HL-60/S4 treated with retinoic acid at 250 ng/mL for 4 days and 3 days (cell line): ENCODE results near the gene MYO5B.

Experiments
- in situ Hi-C: fragments of 300-500 bp; cut with MboI; formaldehyde crosslinking; loops from 2 replicates; pipeline ENCODE4 v1.7.0; 2022; ENCODE audit warnings: low sequenced_read_pairs

Gene MYO5B

GRCh38 chr18:50030146-50030545 lies 164.8 kb downstream of the MYO5B start:
- in situ Hi-C loops, result no loop called here

DNA sequence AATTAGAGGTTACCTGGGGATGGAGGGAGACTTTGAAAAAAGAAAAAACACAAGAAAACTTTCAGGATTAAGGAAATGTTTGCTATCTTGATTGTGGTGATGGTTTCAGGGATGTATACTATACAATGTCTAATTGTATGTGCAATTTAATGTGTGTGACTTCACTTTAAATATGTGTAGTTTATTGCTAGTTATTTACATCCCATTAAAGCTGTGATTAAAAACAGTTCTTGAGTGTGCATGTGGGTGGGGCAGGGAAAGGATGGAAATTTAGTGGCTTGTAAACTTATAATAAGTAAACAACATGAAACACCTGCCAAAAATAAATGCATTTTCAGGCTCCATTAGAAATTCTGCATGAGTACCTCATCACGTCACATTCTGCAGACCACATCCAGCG lies 167.0 kb downstream of the MYO5B start:
- in situ Hi-C loops, result no loop called here

DNA sequence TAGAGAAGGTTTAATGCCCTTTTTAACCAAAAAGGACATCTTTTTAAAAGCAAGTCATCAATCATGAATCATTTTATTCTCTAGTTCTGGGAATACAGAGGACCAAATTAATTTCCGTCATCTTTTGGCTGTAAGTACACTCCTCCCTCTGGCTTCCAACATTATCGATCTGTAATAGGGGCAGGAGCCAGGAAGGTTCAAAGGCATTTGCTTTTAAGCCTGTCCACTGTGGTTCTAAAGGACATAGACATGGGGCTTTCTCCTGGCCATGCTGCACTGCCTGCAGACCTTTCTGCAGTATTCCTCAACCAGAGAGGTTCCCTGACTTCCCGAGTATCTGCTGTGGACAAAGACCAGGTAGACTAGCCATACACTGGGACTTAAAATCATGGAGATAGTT lies 170.5 kb downstream of the MYO5B start:
- in situ Hi-C loops, result no loop called here

GRCh38 chr18:50022985-50023384 lies 172.0 kb downstream of the MYO5B start:
- in situ Hi-C loops, result no loop called here

DNA sequence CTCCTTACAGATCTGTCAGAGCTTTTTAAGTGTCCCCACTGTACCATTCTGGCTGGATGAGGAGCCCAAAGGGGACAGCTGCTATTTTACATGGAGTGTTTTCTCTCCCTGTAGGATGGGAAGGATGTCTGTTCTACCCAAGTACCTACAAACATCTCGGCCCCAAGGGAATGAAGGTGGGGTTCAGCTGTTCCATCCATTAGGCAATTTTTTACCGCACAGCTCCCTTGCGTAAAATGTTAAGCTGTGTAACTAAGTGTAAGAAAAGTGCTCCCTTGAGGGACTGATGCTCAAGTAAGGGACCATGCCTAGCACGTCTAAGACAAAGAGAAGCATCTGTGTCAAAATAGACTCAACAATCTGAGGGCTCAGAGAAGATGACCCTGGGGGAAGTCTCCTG lies 180.3 kb downstream of the MYO5B start:
- in situ Hi-C loops, result no loop called here

GRCh38 chr18:50013363-50014138 lies 181.4 kb downstream of the MYO5B start:
- in situ Hi-C loops, result no loop called here

DNA sequence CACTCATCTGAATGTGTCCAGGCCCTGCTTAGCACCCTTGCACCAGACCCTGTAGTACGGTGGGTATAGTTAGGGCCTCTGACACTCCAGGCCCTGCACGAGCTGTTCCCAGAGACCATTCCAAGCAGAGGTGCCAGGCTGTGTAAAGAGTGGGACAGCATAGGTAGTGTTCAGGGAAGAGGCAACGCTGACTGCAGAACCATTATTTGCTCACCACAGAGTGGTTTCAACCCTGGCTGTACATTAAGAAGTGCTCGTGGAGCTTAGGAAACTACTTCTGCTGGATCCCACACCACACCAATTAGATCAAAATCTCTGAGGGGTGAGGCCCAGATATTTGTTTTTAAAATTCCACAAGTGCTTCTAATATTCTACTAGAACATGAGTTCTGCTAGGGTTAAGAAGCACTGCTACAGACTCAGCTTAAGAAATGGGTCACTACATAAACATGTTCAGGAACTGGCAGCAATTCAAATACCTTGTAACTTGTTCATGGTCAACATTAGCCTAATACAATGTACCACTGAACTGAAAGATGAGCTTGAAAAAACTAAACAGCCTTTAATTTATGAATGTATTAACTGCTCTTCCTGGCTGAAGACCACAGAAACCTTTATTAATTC lies 183.0 kb downstream of the MYO5B start:
- in situ Hi-C loops, result no loop called here

DNA sequence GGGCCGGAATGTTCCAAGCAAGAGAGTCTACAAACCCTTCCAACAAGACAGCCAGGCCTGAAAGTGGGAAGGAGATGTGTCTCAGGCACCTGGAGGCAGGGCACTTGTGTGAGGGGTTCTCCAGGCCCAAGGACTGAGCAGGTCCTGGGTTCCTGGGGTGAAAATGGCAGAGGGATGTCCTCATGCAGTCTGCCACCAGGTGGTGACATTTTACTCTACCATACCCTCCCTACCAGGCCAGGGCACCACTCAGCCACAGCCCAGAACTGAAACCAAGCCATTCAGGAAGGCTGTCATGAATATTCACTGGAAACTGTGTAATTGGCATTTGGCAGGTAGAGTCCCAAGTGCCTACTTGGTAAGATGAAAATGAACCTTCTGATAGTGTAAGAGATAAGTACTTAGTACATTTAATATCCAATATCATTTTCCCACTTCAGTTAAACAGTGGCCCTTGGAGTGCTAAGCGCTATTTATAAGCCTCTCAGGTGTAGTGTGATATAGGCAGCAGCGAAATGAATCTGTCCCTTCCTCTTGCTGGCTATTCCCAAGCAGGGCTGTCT lies 185.1 kb downstream of the MYO5B start:
- in situ Hi-C loops, result no loop called here

DNA sequence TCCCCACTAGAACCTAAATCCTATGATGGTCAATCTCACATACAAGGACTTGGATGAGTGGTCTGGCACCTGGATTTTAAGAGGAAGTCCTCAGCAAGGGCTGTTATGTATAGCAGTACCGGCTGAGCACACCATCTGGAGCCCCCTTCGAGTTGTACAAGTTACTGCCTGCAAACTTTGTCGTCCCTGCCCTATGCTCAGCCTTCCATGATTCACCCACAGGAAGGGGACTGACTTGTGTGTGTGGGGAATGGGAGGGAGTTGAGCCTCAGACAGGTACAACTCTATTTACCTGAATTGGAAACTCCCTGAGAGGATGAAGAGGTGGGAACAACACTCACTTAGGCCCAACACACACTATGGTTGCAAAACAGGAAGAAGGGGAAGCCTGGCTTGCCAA lies 186.6 kb downstream of the MYO5B start:
- in situ Hi-C loops, result no loop called here

- in situ Hi-C loops, result no loop called here
These were observed 188.4 kb downstream of the MYO5B start for GRCh38 chr18:50006470-50007046.

DNA sequence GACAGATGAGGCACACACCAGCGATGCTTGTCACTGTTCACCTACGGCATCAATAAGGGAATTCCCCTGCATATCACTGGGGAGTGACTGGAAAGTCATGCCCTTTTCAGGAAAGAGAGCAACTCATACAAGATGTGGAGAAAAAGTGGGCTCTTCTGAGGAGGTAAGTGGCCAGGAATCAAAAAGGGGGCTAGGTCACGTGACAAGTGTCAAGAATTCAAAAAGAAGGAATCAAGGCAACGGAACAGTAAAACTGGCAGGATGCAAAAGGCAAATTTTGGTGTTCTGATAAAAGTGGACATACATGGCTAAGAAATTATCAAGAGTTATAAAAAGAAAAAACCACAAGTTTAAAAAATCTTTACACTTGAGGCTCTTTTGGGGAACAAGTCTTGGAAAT lies 190.9 kb downstream of the MYO5B start:
- in situ Hi-C loops, result no loop called here

- in situ Hi-C loops, result no loop called here
These were observed 192.2 kb downstream of the MYO5B start for GRCh38 chr18:50002781-50003180.

DNA sequence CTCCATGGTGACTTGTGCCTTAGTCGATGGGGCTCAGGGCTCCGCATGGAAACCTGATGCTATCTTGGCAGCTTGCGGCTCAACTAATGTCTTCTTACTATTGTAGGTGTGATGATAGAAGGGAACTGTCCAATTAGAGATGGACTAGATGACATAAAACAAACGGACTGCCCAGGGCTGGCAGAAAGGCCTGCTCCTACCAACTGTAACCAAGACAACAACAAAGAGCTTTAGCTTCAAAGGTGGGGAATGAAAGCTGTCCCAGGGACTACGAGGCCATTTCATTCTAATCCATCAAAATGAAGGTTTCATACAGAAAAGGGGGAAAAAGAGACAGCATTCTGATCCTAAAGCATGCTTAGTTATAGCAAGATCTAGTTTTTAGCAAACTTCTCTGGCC lies 194.7 kb downstream of the MYO5B start:
- in situ Hi-C loops, result no loop called here

DNA sequence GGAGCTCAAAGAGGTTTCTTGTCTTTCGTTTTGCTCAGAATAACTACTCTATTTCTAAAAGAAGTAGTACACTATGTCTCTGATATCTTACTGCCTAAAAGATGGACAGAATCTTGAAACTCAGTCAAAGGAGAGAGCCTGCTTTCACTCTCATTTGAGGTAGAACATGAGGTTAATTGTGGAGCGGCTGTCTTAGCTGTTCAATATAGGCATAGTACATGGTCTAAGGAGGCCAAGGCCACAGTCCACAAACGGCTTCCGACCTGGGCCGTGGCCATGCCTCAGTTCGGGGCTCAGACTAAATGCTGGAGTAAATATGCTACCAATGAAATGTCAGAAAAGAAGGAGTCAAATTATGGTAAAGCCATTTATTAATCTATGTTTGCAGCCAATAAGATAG lies 195.8 kb downstream of the MYO5B start:
- in situ Hi-C loops, result no loop called here

DNA sequence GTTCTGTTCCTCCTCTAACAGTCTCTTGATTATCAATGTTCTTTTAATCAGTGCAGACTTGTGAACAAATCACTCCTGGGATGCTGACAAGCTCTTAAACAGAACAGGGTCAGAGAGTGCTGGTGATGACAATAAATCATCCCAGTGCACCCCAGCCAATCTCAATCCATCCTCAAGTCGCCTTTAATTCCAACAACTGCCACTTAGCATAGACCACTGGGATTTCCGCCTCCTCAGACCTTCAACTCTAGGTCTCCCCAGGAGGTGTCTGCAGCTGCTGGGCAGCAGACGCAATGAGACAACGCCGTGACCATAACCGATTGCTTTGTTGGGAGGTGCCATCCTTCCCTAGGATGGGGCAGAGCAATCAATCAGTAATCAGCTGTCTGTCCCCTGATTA lies 197.4 kb downstream of the MYO5B start:
- in situ Hi-C loops, result no loop called here

- in situ Hi-C loops, result no loop called here
These were observed 200.5 kb downstream of the MYO5B start for GRCh38 chr18:49994410-49994809.

GRCh38 chr18:49993299-49993698 lies 201.6 kb downstream of the MYO5B start:
- in situ Hi-C loops, result no loop called here

DNA sequence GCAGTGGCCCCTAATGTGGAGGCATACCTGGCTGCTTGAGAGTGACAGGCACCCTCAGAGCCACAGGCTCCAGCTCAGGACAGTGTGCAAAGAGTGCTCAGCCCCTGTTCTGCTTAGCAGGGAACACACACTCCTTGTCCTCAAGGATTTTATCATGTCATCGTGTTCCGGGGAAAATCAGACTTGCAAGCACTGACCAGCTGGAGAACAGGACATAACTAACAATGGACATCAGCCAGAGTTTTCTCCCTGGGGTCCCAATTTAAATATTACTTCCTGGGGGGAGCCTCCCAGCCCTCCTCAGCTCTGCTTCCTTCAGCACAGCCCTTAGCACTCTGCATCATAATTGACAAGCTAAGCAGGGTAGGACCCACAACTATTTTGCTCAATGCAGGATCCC lies 206.2 kb downstream of the MYO5B start:
- in situ Hi-C loops, result no loop called here

- in situ Hi-C loops, result no loop called here
These were observed 206.8 kb downstream of the MYO5B start for GRCh38 chr18:49988101-49988500.

DNA sequence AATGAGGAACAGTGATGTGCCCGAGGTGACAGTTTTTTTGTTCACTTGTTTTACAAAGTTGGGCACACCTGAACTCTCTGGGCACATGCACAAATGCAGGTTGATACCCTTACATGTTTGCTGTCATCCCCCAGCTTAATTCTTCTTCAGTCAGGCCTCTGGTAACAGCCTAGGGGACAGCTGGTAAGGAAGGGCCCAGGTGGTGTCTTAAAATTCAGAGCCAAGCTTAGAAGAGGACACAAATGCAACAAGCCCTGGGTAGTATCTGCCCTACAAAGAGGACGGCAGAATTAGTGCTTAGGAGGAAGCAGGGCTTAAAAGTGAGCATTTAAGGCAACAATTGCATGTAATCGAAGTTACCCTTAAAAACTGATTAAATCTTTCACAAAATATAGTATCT lies 209.7 kb downstream of the MYO5B start:
- in situ Hi-C loops, result no loop called here

DNA sequence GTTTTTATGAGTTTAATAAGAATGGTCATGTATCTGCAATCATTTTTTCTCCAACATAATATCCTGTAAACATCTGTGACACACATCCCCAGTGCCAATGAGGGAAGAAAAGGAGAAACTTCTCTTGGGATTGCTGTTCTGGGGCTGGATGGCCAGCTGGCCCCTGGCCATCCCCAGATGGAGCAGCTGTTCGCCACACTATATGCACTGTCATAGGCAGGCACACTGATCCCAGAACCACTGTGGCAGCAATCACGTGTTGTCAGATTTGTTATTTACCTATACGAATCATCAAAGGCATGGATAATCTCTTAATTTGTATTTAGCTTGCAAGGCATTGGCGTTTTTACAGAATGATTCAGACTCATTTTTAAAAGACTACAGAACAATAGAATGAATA lies 214.1 kb downstream of the MYO5B start:
- in situ Hi-C loops, result no loop called here
